GM12878 (cell line): ENCODE data around the gene PPEF1. TPM values are rescaled to one million over a fixed set of nuclear protein-coding genes. Genes with fewer than 3 reads are reported as not detected.

Experiments used
- ATAC-seq: fragments of 200-7000 bp; cut with Tn5 transposase; 3 replicates; pipeline ENCODE4 v1.9.1; 2020; ENCODE audit warnings: mild to moderate bottlenecking, moderate library complexity
- BruUV-seq: library from RNA; stranded (reverse); fragments of 400-500 nt; replicated peaks from 2 replicates; lab custom pipeline; 2021; lab: Mats Ljungman, UMichigan
- CTCF ChIA-PET: fragments of 300-600 bp; sonication (Branson Sonifier 250); formaldehyde crosslinking; extraction: SDS; loops from one replicate; lab custom pipeline; 2021; ENCODE audit warnings: inconsistent platforms; lab: Yijun Ruan, JAX
- POLR2A ChIA-PET: fragments of 350-600 bp; formaldehyde crosslinking; extraction: SDS; loops from one replicate; lab custom pipeline; 2021; ENCODE audit warnings: inconsistent platforms; lab: Charles Lee
- RAD21 ChIA-PET: fragments of 300-600 bp; sonication (Branson Sonifier 250); formaldehyde crosslinking; loops from one replicate; lab custom pipeline; 2023; ENCODE audit warnings: antibody characterized with exemption; ENCODE audit not compliant: unreplicated experiment; lab: Charles Lee
- SMC1A ChIA-PET: fragments of 300-600 bp; sonication (Branson Sonifier 250); formaldehyde crosslinking; loops from one replicate; lab custom pipeline; 2023; ENCODE audit not compliant: unreplicated experiment, uncharacterized antibody; lab: Charles Lee
- DNase-seq: peaks from one replicate; pipeline ENCODE4 v3.0.0-alpha.2; 2011; ENCODE audit warnings: low read depth, low spot score
- FAIRE-seq: peaks from 3 replicates; lab custom pipeline; 2011; peaks lifted over from hg19 to GRCh38; lab: Jason Lieb, UNC
- H2AFZ ChIP-seq: 2 replicates; pipeline ENCODE4 v1.6.0; 2011; ENCODE audit warnings: low read depth, low read length, control low read depth; ENCODE audit not compliant: control insufficient read depth
- H3K27ac ChIP-seq: 2 replicates; pipeline ENCODE4 v1.5.1; 2011; ENCODE audit warnings: control low read depth; ENCODE audit not compliant: control insufficient read depth, insufficient read depth
- H3K27me3 ChIP-seq, 2 experiments: replicated peaks in 1 of 2; 2 replicates each; pipeline versions ENCODE4 v1.6.0 to v1.6.1; 2011; ENCODE audit warnings: low read length in 1 of 2; ENCODE audit not compliant: control insufficient read depth in 2 of 2, insufficient read depth in 2 of 2
- H3K36me3 ChIP-seq, 2 experiments: 2 replicates each; pipeline ENCODE4 v1.5.1; 2011; ENCODE audit warnings: low read length in 1 of 2; ENCODE audit not compliant: control insufficient read depth in 2 of 2, insufficient read depth in 2 of 2
- H3K4me1 ChIP-seq: 2 replicates; pipeline ENCODE4 v1.6.1; 2011; ENCODE audit warnings: mild to moderate bottlenecking, low read length, moderate library complexity, mixed read lengths; ENCODE audit not compliant: control insufficient read depth, insufficient read depth
- H3K4me2 ChIP-seq: 2 replicates; pipeline ENCODE4 v1.6.0; 2011; ENCODE audit warnings: control low read depth; ENCODE audit not compliant: control insufficient read depth, insufficient read depth
- H3K4me3 ChIP-seq: fragments of 200-600 bp; sonication (generic); 2 replicates; pipeline ENCODE4 v1.5.1; 2016
- H3K79me2 ChIP-seq: 2 replicates; pipeline ENCODE4 v1.6.0; 2011; ENCODE audit warnings: low read length; ENCODE audit not compliant: control insufficient read depth, insufficient read depth
- H3K9ac ChIP-seq: 2 replicates; pipeline ENCODE4 v1.8.0; 2011; ENCODE audit warnings: low read length, control low read depth, mixed read lengths; ENCODE audit not compliant: control insufficient read depth, insufficient read depth
- H3K9me3 ChIP-seq: replicated peaks from 3 replicates; pipeline ENCODE4 v1.5.1; 2011; ENCODE audit warnings: mild to moderate bottlenecking, low read length; ENCODE audit not compliant: control insufficient read depth, insufficient read depth
- H4K20me1 ChIP-seq: 2 replicates; pipeline ENCODE4 v1.6.0; 2011; ENCODE audit not compliant: control insufficient read depth, insufficient read depth
- ASH2L ChIP-seq: fragments of 300-600, 200-600 bp; sonication (generic); IDR thresholded peaks from 2 replicates; pipeline ENCODE4 v1.6.1; 2017; ENCODE audit warnings: low read depth, mild to moderate bottlenecking, borderline replicate concordance
- CHD2 ChIP-seq: IDR thresholded peaks from 2 replicates; pipeline ENCODE4 v1.6.1; 2011; ENCODE audit warnings: low read depth, low read length, improper control_type of control experiment, borderline replicate concordance
- HDAC2 ChIP-seq: fragments of 200-600 bp; sonication (generic); IDR thresholded peaks from 2 replicates; pipeline ENCODE4 v1.6.1; 2017
- KLF5 ChIP-seq: fragments of 450-650 bp; IDR thresholded peaks from 2 replicates; pipeline ENCODE4 v1.6.1; 2014; ENCODE audit warnings: mild to moderate bottlenecking; ENCODE audit not compliant: partially characterized antibody
- MYB ChIP-seq: fragments of 150-350 bp; IDR thresholded peaks from 2 replicates; pipeline ENCODE4 v1.6.1; 2014; ENCODE audit warnings: mild to moderate bottlenecking, low read depth, low read length, borderline replicate concordance
- NFIC ChIP-seq: IDR thresholded peaks from 2 replicates; pipeline ENCODE4 v1.6.1; 2012; ENCODE audit warnings: low read depth, mild to moderate bottlenecking, inconsistent platforms, low read length, moderate library complexity
- NR2C1 ChIP-seq: fragments of 450-650 bp; IDR thresholded peaks from 2 replicates; pipeline ENCODE4 v1.6.1; 2017; ENCODE audit warnings: antibody characterized with exemption, mild to moderate bottlenecking, moderate library complexity
- NR2F1 ChIP-seq: fragments of 450-650 bp; conservative IDR thresholded peaks from 2 replicates; pipeline ENCODE4 v1.6.1; 2017; ENCODE audit warnings: mild to moderate bottlenecking
- TAF1 ChIP-seq: IDR thresholded peaks from 2 replicates; pipeline ENCODE4 v1.6.1; 2011; ENCODE audit warnings: mild to moderate bottlenecking, low read depth, low read length, borderline replicate concordance
- WGBS: methylation state at CpG from one replicate; pipeline ENCODE4 v1.1.6; 2016; ENCODE audit warnings: low lambda C conversion rate; ENCODE audit not compliant: insufficient replicate concordance, insufficient coverage; ENCODE audit errors: missing lambda C conversion rate; 5-methylcytosine and 5-hydroxymethylcytosine counted together
- in situ Hi-C: fragments of 300-500 bp; cut with MboI; formaldehyde crosslinking; loops from 9 replicates; pipeline ENCODE4 v1.14.3; 2018; ENCODE audit warnings: mixed read lengths
- intact Hi-C: fragments of 100-400 bp; cut with micrococcal nuclease; formaldehyde crosslinking; loops from one replicate; pipeline ENCODE4 v1.14.2; 2022; ENCODE audit not compliant: unreplicated experiment
- polyA plus RNA-seq, 11 experiments: library from polyadenylated mRNA; depleted of rRNA in 4 of 11; unstranded in 6 of 11; stranded (reverse) in 5 of 11; fragments of >200 nt; fragmentation: Nextera tagmentation in 4 of 11; fragmentation: Illumina TruSeq in 1 of 11; extraction: Ambion mirVana in 4 of 11; extraction: Trizol in 1 of 11; gene quantifications; 1 replicate in 1 of 11; 2 replicates in 10 of 11; pipeline versions ENCODE4 v1.2.1 to v1.2.3, GENCODE V29; 2011 to 2016; ENCODE audit warnings: inconsistent platforms in 2 of 11, missing spikeins in 2 of 11, low read depth in 1 of 11
- total RNA-seq, 4 experiments: library from RNA; depleted of rRNA in 3 of 4; stranded (reverse); fragments of >200 nt in 3 of 4; fragmentation: Illumina TruSeq in 1 of 4; extraction: Trizol in 1 of 4; gene quantifications; 2 replicates each; pipeline versions ENCODE4 v1.2.1 to v1.2.3, GENCODE V29; 2013 to 2021
- TF ChIP-seq, protein P1 (sequence below): fragments of 450-650 bp; conservative IDR thresholded peaks from 2 replicates; pipeline ENCODE4 v1.6.1; 2017; ENCODE audit warnings: mild to moderate bottlenecking, moderate library complexity
- TF ChIP-seq, protein P2 (sequence below): IDR thresholded peaks from 2 replicates; pipeline ENCODE4 v1.6.1; 2011; ENCODE audit warnings: low read depth, low read length, improper control_type of control experiment, borderline replicate concordance

The PPEF1 gene
- total and polyA plus RNA-seq, 10 of the 15 experiments (the other 5 are each of a cell fraction or from before 2014, with no cell fraction given) = 0.24 to 2.2 (median 0.50) TPM

DNA sequence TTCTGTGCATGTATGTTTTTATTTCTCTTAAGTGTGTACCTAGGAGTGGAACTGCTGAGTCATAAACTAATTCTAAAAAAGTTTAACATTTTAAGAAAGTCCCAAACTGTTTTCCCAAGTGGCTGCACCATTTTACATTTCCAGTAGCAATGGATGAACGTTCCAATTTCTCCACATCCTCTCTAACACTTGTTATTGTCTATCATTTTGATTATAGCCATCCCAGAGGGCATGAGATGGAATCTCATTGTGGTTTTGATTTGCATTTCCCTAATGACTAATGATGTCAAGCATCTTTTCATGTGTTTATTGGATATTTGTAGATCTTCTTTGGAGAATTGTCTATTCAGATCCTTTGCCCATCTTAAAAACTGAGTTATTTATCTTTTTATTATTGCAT lies 82.5 kb downstream of the PPEF1 start:
- Histone ChIP-seq H3K9me3 (no peaks in the 10 kb centered on the region; the same call in 2 of the 3 replicates), H3K4me2 (no peak overlapping the region), H3K27me3 (no peaks in the 10 kb centered on the region), H4K20me1 (no peaks in the 10 kb centered on the region), H3K4me1 (no peaks in the 10 kb centered on the region), H3K36me3 (no peaks in the 10 kb centered on the region), H3K9ac (no peak overlapping the region), H2AFZ (no peak overlapping the region), H3K4me3 (no peak overlapping the region), H3K27ac (no peak overlapping the region), H3K79me2 (no peaks in the 10 kb centered on the region)
- TF ChIP-seq HDAC2 (no peak), CHD2 (no peak), TAF1 (no peak), ASH2L (no peak), KLF5 (no peak), NFIC (no peak), MYB (no peak), NR2C1 (no peak), NR2F1 (no peak)
- TF ChIP-seq, protein P1, sequence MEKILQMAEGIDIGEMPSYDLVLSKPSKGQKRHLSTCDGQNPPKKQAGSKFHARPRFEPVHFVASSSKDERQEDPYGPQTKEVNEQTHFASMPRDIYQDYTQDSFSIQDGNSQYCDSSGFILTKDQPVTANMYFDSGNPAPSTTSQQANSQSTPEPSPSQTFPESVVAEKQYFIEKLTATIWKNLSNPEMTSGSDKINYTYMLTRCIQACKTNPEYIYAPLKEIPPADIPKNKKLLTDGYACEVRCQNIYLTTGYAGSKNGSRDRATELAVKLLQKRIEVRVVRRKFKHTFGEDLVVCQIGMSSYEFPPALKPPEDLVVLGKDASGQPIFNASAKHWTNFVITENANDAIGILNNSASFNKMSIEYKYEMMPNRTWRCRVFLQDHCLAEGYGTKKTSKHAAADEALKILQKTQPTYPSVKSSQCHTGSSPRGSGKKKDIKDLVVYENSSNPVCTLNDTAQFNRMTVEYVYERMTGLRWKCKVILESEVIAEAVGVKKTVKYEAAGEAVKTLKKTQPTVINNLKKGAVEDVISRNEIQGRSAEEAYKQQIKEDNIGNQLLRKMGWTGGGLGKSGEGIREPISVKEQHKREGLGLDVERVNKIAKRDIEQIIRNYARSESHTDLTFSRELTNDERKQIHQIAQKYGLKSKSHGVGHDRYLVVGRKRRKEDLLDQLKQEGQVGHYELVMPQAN = no peak
- TF ChIP-seq, protein P2, sequence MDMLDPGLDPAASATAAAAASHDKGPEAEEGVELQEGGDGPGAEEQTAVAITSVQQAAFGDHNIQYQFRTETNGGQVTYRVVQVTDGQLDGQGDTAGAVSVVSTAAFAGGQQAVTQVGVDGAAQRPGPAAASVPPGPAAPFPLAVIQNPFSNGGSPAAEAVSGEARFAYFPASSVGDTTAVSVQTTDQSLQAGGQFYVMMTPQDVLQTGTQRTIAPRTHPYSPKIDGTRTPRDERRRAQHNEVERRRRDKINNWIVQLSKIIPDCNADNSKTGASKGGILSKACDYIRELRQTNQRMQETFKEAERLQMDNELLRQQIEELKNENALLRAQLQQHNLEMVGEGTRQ = no peak
- ChIA-PET RAD21 (no interaction called here), CTCF (interaction anchor here (0.6 kb wide), 1 partner anchor 12 kb away, joined by 3 read pairs; no protein-coding TSS in a partner anchor), POLR2A (no interaction called here), SMC1A (interaction anchor here (0.9 kb wide), 1 partner anchor 15 kb away, joined by 3 read pairs; no protein-coding TSS in a partner anchor)
- ATAC-seq = no peak
- in situ Hi-C loops = no loop called here
- intact Hi-C loops = no loop called here
- no TSS peak for BruUV-seq
- no peak for FAIRE-seq
- no peak for DNase-seq
- WGBS = 0% methylated on average over 1 of the region's 1 CpG
